T-cell (primary cell): ENCODE results near the gene MYOM1. TPM values are rescaled to one million over a fixed set of nuclear protein-coding genes. Genes with fewer than 3 reads are reported as not detected.

ENCODE experiments used
- total RNA-seq, 35 experiments: library from RNA in 6 of 35; stranded (reverse) in 6 of 35; fragments of 120-200 nt in 1 of 35; gene quantifications; one replicate each; pipeline versions ENCODE4 v1.2.1 to v1.2.4 and lab custom pipeline; 2013 to 2026

The MYOM1 gene
- total RNA-seq, 5 donors from 2014 or later (not counting 1 experiment from before 2014, with no cell fraction given) = 0.98 to 7.0 (median 1.9) TPM

Other genes with a start within 250 kb of the MYOM1 start
- 100 to 1,000 TPM in 1 of 5 donors, 10 to 100 TPM in 4; 78.9 to 107 (median 88.8) TPM for gene LPIN2, start 206.8 kb downstream of the MYOM1 start, total RNA-seq
- gene MYL12A, start 27.8 kb upstream of the MYOM1 start, total RNA-seq = 100 to 1,000 TPM; 390 to 456 (median 437) TPM
- gene MYL12B, start 42.2 kb upstream of the MYOM1 start, total RNA-seq = 100 to 1,000 TPM; 159 to 241 (median 206) TPM
- gene TGIF1, start 230.2 kb upstream of the MYOM1 start, total RNA-seq = 10 to 100 TPM; 40.5 to 90.5 (median 81.8) TPM